Chondrocyte (in vitro differentiated cells): ENCODE measurements around the gene CCDC175. TPM values are rescaled to one million over a fixed set of nuclear protein-coding genes. Genes with fewer than 3 reads are reported as not detected.

ENCODE experiments used
- DNase-seq: peaks from one replicate; pipeline ENCODE4 v3.0.0; 2021; ENCODE audit warnings: mixed read lengths, low spot score
- H3K27ac Mint-ChIP-seq: one replicate; pipeline ENCODE4 v1.8.0; 2021; ENCODE audit warnings: mild to moderate bottlenecking, moderate library complexity, mixed read lengths; ENCODE audit not compliant: unreplicated experiment
- H3K27me3 Mint-ChIP-seq: 2 replicates; pipeline ENCODE4 v1.8.0; 2021; ENCODE audit warnings: low read depth, mixed read lengths
- H3K36me3 Mint-ChIP-seq: 2 replicates; pipeline ENCODE4 v1.8.0; 2021; ENCODE audit warnings: low read depth, mixed read lengths
- H3K4me1 Mint-ChIP-seq: 2 replicates; pipeline ENCODE4 v1.8.0; 2021; ENCODE audit warnings: low read depth, mild to moderate bottlenecking, mixed read lengths
- H3K4me3 Mint-ChIP-seq: one replicate; pipeline ENCODE4 v1.8.0; 2021; ENCODE audit warnings: mild to moderate bottlenecking, moderate library complexity, mixed read lengths; ENCODE audit not compliant: unreplicated experiment
- H3K9me3 Mint-ChIP-seq: 2 replicates; pipeline ENCODE4 v1.8.0; 2021; ENCODE audit warnings: low read depth, mixed read lengths
- CTCF ChIP-seq: fragments of 200-600 bp; sonication (generic); IDR thresholded peaks from 2 replicates; pipeline ENCODE4 v1.5.0; 2021; ENCODE audit warnings: antibody characterized with exemption, mild to moderate bottlenecking, moderate library complexity
- total RNA-seq: library from RNA; stranded (reverse); gene quantifications from 3 replicates; pipeline ENCODE4 v1.2.1, GENCODE V29; 2021

CCDC175 gene
- total RNA-seq, 1 donor from 2014 or later = not detected

- no peak overlapping the region for H3K4me3 Mint-ChIP-seq
- no peaks in the 10 kb centered on the region for H3K4me1 Mint-ChIP-seq
- no peaks in the 10 kb centered on the region for H3K9me3 Mint-ChIP-seq
- peaks cover 2% of the 10 kb centered on the region for H3K27me3 Mint-ChIP-seq
- H3K36me3 Mint-ChIP-seq = no peaks in the 10 kb centered on the region
- no peak overlapping the region for H3K27ac Mint-ChIP-seq
- TF ChIP-seq CTCF = no peak
- DNase-seq = no peak
Observed at GRCh38 chr14:59541731-59542130, 34.9 kb downstream of the CCDC175 start.

GRCh38 chr14:59540852-59541251, 35.8 kb downstream of the CCDC175 start:
- no peaks in the 10 kb centered on the region for H3K9me3 Mint-ChIP-seq
- H3K36me3 Mint-ChIP-seq = no peaks in the 10 kb centered on the region
- no peak for DNase-seq
- H3K27me3 Mint-ChIP-seq = peaks cover 2% of the 10 kb centered on the region
- H3K4me3 Mint-ChIP-seq = no peak overlapping the region
- no peak overlapping the region for H3K27ac Mint-ChIP-seq
- TF ChIP-seq CTCF = no peak
- H3K4me1 Mint-ChIP-seq = no peaks in the 10 kb centered on the region

- Mint-ChIP-seq H3K9me3 (no peaks in the 10 kb centered on the region), H3K4me3 (no peak overlapping the region), H3K36me3 (no peaks in the 10 kb centered on the region), H3K27ac (no peak overlapping the region), H3K27me3 (peaks cover 1% of the 10 kb centered on the region), H3K4me1 (no peaks in the 10 kb centered on the region)
- no peak for DNase-seq
- TF ChIP-seq CTCF = no peak
Observed at GRCh38 chr14:59538936-59539335, 37.7 kb downstream of the CCDC175 start.

GRCh38 chr14:59537476-59537875, 39.1 kb downstream of the CCDC175 start:
- H3K27me3 Mint-ChIP-seq = no peaks in the 10 kb centered on the region
- H3K4me1 Mint-ChIP-seq = no peaks in the 10 kb centered on the region
- H3K36me3 Mint-ChIP-seq = no peaks in the 10 kb centered on the region
- no peak for TF ChIP-seq CTCF
- no peaks in the 10 kb centered on the region for H3K9me3 Mint-ChIP-seq
- no peak overlapping the region for H3K27ac Mint-ChIP-seq
- DNase-seq = no peak
- H3K4me3 Mint-ChIP-seq = no peak overlapping the region

GRCh38 chr14:59534361-59534987, 42.1 kb downstream of the CCDC175 start:
- Mint-ChIP-seq H3K27ac (no peak overlapping the region), H3K36me3 (no peaks in the 10 kb centered on the region), H3K4me1 (no peaks in the 10 kb centered on the region), H3K27me3 (no peaks in the 10 kb centered on the region), H3K9me3 (no peaks in the 10 kb centered on the region), H3K4me3 (no peak overlapping the region)
- TF ChIP-seq CTCF = no peak
- no peak for DNase-seq
